ENCODE measurements around the gene CCDC177.
"Not testable (repeated sequence)": the region's sequence is repeated elsewhere in the genome, so short reads cannot be mapped to it uniquely, and the experiment has no call there.

Gene CCDC177

DNA sequence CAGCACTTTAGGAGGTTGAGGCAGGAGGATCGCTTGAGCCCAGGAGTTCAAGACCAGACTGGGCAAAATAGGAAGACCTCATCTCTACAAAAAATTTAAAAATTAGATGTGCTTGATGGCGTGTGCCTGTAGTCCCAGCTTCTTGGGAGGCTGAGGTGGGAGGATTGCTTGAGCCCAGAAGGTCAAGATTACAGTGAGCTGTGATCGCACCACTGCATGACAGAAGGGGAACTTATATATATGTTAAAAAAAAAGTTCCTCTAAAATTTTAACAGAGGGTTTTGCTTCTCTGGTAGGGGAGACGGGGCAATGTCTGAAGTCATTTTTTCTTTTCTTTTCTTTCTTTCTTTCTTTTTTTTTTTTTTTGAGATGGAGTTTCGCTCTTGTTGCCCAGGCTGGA, 24.8 kb upstream of the CCDC177 start:
- not testable (repeated sequence) for DNase-seq

GRCh38 chr14:69595336-69595735, 20.7 kb upstream of the CCDC177 start:
- no peak for DNase-seq

DNA sequence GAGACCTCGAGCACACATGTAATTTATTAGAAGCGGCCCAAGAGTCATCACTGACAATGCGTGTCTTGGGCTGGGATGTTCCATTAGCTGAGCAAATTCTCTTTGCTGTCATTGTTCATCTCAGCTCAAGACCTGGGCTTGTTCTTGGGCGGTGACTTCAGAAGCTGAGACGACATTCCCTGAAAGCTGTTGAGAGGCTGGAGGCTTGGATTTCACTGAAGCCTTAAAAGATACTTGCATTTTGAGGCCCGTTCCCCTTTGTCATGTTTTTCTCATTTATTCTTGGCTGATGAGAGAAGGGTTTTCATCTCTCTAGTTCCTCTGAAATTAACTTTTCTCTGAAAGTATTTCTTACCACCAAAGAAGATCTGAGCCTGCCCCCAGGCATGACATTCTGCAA, 20.2 kb upstream of the CCDC177 start:
- no peak for DNase-seq

- DNase-seq = no peak
Observed at GRCh38 chr14:69593018-69593677, 18.5 kb upstream of the CCDC177 start.

DNA sequence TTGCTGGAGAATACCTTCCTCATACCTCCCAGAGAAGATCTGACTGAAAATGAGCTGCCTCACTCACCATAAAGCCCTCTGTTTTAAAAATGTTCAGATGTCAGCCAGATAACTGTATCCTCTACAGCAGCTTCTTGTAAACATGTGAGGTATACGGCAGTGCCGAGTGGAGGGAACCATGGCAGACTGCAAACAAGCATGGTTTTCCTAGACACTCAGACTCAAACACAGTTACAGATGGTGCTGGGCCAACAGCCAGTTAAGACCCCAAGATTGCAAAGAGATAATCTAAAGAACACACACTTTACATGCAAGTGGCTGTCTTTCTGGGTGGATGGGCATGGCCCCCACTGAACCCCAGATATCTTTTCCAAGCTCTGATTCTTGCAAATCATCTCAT, 16.6 kb upstream of the CCDC177 start:
- no peak for DNase-seq

DNA sequence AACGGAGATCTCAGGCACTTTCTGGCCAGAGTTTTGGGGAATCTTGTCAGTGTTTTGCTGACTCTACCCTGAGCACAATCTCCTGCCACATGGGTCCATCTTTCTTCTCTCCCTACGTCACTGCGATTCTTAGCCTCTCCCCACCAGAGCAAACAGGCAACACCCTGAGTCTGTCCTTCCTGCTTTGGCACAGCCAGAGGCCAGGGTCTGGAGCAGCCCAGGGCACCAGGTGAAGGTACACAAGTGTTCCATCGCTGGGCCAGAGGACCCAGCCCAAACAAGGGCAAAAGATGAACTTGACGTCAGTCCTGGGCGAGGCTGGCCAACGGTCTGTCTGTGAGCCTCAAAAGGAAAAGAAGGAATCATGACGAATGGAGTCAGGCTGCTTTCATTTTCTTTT, 12.7 kb upstream of the CCDC177 start:
- no peak for DNase-seq

GRCh38 chr14:69586404-69586803, 11.7 kb upstream of the CCDC177 start:
- DNase-seq = no peak

DNA sequence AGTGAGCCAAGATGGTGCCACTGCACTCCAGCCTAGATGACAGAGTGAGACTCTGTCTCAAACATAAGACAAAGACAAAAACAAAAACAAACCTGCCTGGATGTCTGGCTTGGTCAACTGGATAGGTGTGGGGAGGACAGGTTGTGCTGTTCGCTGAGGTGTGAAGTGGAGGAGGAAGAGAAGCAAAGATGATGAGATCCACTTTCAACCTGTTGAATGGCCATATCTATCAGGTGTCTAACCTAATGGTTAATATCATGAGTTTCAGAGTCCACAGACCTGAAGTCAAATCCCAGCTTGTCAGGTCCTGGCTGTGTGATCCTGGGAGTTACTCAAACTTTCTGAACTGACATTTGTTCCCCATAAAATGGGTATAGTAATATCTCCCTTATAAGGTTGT, 9.7 kb upstream of the CCDC177 start:
- DNase-seq = no peak

GRCh38 chr14:69582829-69583228, 8.2 kb upstream of the CCDC177 start:
- DNase-seq = no peak

- no peak for DNase-seq
Observed at GRCh38 chr14:69582212-69582611, 7.5 kb upstream of the CCDC177 start.

DNA sequence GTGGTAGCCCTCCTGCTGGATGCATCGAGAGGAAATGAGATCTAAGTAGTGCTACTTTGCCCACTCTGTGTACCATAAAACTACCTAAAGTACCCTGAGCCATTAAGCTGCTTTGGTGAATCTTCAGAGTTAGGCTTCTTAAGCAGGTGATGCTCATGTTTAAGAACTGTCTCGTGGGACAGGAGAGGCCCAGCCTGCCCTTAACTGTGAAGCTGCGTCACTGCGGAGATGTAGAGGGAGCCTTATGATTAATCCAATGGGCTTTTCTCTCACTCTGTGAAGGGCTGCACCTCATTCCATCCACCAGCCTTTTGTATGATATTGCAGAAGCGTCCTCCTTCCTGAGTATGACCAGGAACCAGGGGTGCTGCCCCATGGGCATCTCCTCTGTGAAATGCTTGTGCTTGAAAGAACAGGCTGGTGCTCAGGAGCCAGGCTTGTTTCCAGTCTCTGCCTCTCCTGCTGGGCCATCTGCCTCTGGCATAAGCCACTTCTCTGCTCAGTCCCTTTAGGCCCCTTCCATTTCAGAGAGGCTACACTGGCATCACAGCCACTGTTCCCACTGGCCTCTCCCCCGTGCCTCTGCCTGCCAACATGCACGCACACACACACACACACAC, 6.8 kb upstream of the CCDC177 start:
- no peak for DNase-seq

GRCh38 chr14:69580009-69580577, 5.4 kb upstream of the CCDC177 start:
- peak; percentile 52 to 77 for DNase-seq

DNA sequence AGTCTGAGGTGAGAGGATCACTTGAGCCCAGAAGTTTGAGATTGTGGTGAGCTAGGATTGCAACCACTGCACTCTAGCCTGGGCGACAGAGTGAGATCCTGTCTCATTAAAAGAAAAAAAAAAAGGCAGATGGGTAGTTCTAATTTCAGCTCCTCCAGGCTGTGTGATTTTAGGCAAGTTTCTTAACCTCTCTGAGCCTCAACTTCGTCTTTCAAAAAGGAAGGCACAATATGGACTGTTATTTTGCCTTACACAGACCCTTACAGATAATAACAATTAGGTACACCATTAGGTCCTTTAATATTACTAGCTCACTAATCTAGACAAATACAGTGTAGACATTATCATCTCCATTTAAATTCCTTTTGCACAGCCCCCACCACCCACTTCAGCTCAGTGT, 4.8 kb upstream of the CCDC177 start:
- no peak for DNase-seq

GRCh38 chr14:69574954-69575295, 254 bp upstream of the CCDC177 start:
- no peak for DNase-seq

GRCh38 chr14:69573831-69574262, 824 bp downstream of the CCDC177 start:
- DNase-seq = no peak

- no peak for DNase-seq
Observed at GRCh38 chr14:69573205-69573830, 1.4 kb downstream of the CCDC177 start.

- DNase-seq = no peak
Observed at GRCh38 chr14:69572841-69573135, 1.9 kb downstream of the CCDC177 start.

DNA sequence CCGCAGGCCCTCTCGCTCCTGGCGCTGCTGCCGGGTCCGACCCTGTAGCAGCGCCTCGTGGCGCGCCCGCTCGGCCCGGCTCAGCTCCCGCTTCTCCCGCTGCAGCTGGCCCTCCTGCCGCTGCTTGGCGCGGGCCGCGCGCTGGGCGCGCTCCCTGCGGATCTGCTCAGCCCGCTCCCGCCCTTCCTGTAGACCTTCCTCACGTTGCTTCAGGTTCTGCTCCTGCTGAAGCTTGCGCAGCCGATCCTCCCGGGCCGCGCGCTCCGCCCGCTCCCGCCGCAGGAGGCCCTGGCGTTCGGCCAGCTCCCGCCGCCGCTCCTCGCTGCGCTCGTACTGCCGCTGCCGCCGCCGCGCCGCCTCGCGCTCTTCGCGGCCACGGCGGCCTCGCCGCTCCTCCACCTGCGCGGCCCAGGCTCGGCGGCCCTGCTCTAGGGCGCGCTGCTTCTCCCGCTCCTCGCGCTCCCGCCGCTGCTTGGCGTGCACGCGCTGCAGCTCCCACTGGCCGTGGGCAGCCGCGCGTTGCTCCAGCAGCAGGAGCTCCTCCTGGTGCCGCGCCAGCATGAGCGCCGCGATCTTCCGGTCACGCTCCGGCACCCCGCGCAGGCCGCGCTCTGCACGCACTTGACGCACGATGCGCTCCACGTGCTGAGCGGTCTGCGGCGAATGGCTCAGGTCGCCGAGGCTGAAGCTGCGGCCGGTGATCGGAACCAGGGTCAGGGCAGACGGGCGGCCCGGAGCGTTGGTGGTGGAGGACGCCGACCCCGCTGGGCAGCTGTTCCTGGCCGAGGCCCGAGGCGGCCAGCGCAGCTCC, 2.4 kb downstream of the CCDC177 start:
- DNase-seq = no peak

- no peak for DNase-seq
Observed at GRCh38 chr14:69571449-69572029, 3.1 kb downstream of the CCDC177 start.

GRCh38 chr14:69570836-69571330, 3.8 kb downstream of the CCDC177 start:
- DNase-seq = no peak

DNA sequence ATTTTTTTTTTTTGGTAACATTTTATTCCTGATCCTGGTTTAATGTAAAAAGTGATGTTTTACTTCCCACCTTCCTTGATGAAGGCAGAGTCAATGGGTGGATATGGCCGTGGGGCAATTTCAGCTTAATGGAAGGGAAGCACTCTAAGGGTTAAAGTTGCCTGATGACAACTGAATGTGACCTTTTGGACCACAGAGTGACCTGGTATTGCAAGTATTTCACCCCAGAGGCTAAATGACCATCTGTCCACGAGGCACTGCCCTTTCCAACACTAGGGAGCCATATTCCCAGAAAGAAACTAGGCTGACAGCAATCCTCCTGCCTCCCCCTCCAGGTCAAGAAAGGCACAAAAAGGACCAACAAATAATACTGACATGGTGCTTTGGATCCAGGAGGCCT, 4.8 kb downstream of the CCDC177 start:
- no peak for DNase-seq

DNA sequence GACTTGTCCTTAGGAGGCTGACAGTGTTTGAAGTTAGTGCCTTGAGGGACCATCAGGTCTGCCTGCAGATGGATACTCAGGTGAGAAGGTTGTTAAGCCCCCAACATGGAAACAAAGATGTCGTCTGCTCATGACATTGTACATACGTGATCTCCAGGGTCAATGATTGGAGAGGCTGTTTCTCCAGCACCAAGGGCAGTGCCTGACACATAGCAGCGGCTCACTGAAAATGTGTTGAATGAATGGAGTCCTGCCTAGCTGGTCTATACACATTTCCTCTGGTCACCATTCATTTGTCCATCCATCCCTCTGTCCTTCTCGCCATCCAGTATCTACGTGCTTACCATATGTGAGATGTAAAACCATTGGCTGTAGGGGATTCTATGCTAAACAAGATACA, 7.1 kb downstream of the CCDC177 start:
- DNase-seq = no peak

- no peak for DNase-seq
Observed at GRCh38 chr14:69561893-69562292, 12.8 kb downstream of the CCDC177 start.

All from Kasumi-1 (cell line).